ENCODE data around the gene DBT. TPM values are rescaled to one million over a fixed set of nuclear protein-coding genes. Genes with fewer than 3 reads are reported as not detected.

Gene DBT
- total RNA-seq, 1 experiment from 2014 or later: 14.0 TPM

GRCh38 chr1:100222428-100222827, 27.2 kb downstream of the DBT start:
- no peaks in the 10 kb centered on the region for H3K27me3 ChIP-seq (ENCODE audit: insufficient read depth, low read length)
- no peaks in the 10 kb centered on the region for H3K9me2 ChIP-seq (ENCODE audit: insufficient read depth)
- no peak overlapping the region for H3K27ac ChIP-seq (ENCODE audit: low read depth, low read length)
- no peaks in the 10 kb centered on the region for H3K79me2 ChIP-seq (ENCODE audit: insufficient read depth, low read length)
- DNase-seq (ENCODE audit: low read depth, low spot score) (no peak), ATAC-seq (no peak)
- BruUV-seq (replicated peaks): no TSS peak
- no peaks in the 10 kb centered on the region for H3K9me3 ChIP-seq (ENCODE audit: control insufficient read depth in 1 of 2, insufficient read depth in 1 of 2, low read depth in 1 of 2, low read length in 2 of 2)
- TF ChIP-seq CBX3 (IDR thresholded peaks at IDR 0.05; ENCODE audit: low read depth): no peak
- no peak for TF ChIP-seq POLR2AphosphoS5 (IDR thresholded peaks at IDR 0.05; ENCODE audit: low read depth, low read length)
- TF ChIP-seq YY1 (IDR thresholded peaks at IDR 0.05; ENCODE audit: extremely low read depth, insufficient replicate concordance, low read depth, low read length): no peak
- no peak for TF ChIP-seq ELF1 (IDR thresholded peaks at IDR 0.05; ENCODE audit: borderline replicate concordance, low read depth)
- no peak for TF ChIP-seq ZBTB33 (IDR thresholded peaks at IDR 0.05; ENCODE audit: extremely low read depth, insufficient replicate concordance, low read length)
- TF ChIP-seq EZH2phosphoT487 (IDR thresholded peaks at IDR 0.05; ENCODE audit: borderline replicate concordance): no peak
- TF ChIP-seq JUND (IDR thresholded peaks at IDR 0.05): no peak
- TF ChIP-seq CTCF (IDR thresholded peaks at IDR 0.05 in 2 of 3, conservative IDR thresholded peaks at IDR 0.05 in 1 of 3; ENCODE audit: borderline replicate concordance in 1 of 3, insufficient read depth in 1 of 3, low read depth in 2 of 3, low read length in 2 of 3): no peak
- TF ChIP-seq FOSL1 (IDR thresholded peaks at IDR 0.05; ENCODE audit: low read depth): no peak
- TF ChIP-seq RAD21 (IDR thresholded peaks at IDR 0.05; ENCODE audit: low read depth): no peak
- TF ChIP-seq TCF7L2 (IDR thresholded peaks at IDR 0.05; ENCODE audit: borderline replicate concordance, extremely low read depth, insufficient read depth, insufficient read length): no peak
- TF ChIP-seq POLR2A (IDR thresholded peaks at IDR 0.05; ENCODE audit: borderline replicate concordance, extremely low read depth, insufficient read depth, insufficient read length): no peak
- no peak for TF ChIP-seq REST (IDR thresholded peaks at IDR 0.05; ENCODE audit: low read depth)
- no peak for TF ChIP-seq ATF3 (IDR thresholded peaks at IDR 0.05)
- no peak for TF ChIP-seq ZFX (IDR thresholded peaks at IDR 0.05)
- no peak for TF ChIP-seq SP1 (IDR thresholded peaks at IDR 0.05; ENCODE audit: low read depth)
- no peak for TF ChIP-seq MAX (IDR thresholded peaks at IDR 0.05)
- intact Hi-C loops (cut with micrococcal nuclease): no loop called here
- no peaks in the 10 kb centered on the region for H4K20me1 ChIP-seq (ENCODE audit: insufficient read depth)
- ChIA-PET POLR2A (interaction anchor here (1.3 kb wide), 1 partner anchor 12 kb away, joined by 3 read pairs; no protein-coding TSS in a partner anchor), RAD21 (ENCODE audit: low non-redundant PET in 1 of 2, low total read pairs in 2 of 2, uncharacterized antibody in 2 of 2, unreplicated experiment in 2 of 2) (no interaction called here), CTCF (no interaction called here)
- no peak overlapping the region for H3K9ac ChIP-seq (ENCODE audit: low read length)
- no peak overlapping the region for H3K4me3 ChIP-seq (replicated peaks in 1 of 2; ENCODE audit: low read depth in 1 of 2, low read length in 2 of 2)
- no peak overlapping the region for H2AFZ ChIP-seq (ENCODE audit: low read depth, low read length, poor library complexity, severe bottlenecking)
- no peaks in the 10 kb centered on the region for H3K36me3 ChIP-seq (ENCODE audit: control insufficient read depth in 1 of 2, insufficient read depth in 2 of 2, low read length in 2 of 2)
- no peaks in the 10 kb centered on the region for H3K4me1 ChIP-seq (ENCODE audit: control insufficient read depth in 1 of 2, insufficient read depth in 2 of 2, low read length in 2 of 2)
- H3K4me2 ChIP-seq (ENCODE audit: low read length): no peak overlapping the region

All from HCT116 (cell line).